HL-60 (cell line): ENCODE results near the gene SERPINE1.

ENCODE experiments used
- DNase-seq, 2 experiments: peaks; one replicate each; pipeline ENCODE4 v3.0.0-alpha.2; 2010 to 2020; ENCODE audit warnings: low read depth in 1 of 2, low spot score in 1 of 2
- H3K27ac ChIP-seq: fragments of 250-450 bp; sonication (Bioruptor Pico); replicated peaks from 2 replicates; pipeline ENCODE4 v1.5.1; 2020; ENCODE audit warnings: mild to moderate bottlenecking, moderate library complexity
- H3K27me3 ChIP-seq: fragments of 250-450 bp; sonication (Bioruptor Pico); 2 replicates; pipeline ENCODE4 v1.5.1; 2021; ENCODE audit warnings: mild to moderate bottlenecking, moderate library complexity; ENCODE audit not compliant: insufficient read depth, poor library complexity, severe bottlenecking
- H3K4me3 ChIP-seq: replicated peaks from 2 replicates; pipeline ENCODE4 v1.5.1; 2011; ENCODE audit warnings: mild to moderate bottlenecking, control low read depth, low read length; ENCODE audit not compliant: insufficient read depth
- CTCF ChIP-seq: IDR thresholded peaks from one replicate; pipeline ENCODE4 v1.5.1; 2011; ENCODE audit warnings: low read length, control low read depth, inconsistent platforms; ENCODE audit not compliant: insufficient read depth
- GABPA ChIP-seq: IDR thresholded peaks from 2 replicates; pipeline ENCODE4 v1.6.1; 2012; ENCODE audit warnings: low read depth
- POLR2AphosphoS5 ChIP-seq: IDR thresholded peaks from 2 replicates; pipeline ENCODE4 v1.6.1; 2012; ENCODE audit warnings: low read depth
- REST ChIP-seq: IDR thresholded peaks from 2 replicates; pipeline ENCODE4 v1.6.1; 2012; ENCODE audit warnings: low read depth; ENCODE audit not compliant: insufficient replicate concordance
- SPI1 ChIP-seq: IDR thresholded peaks from 2 replicates; pipeline ENCODE4 v1.6.1; 2012; ENCODE audit warnings: low read depth, mild to moderate bottlenecking, borderline replicate concordance

The SERPINE1 gene

GRCh38 chr7:101156866-101157589 is 30.1 kb downstream of the SERPINE1 start:
- Histone ChIP-seq H3K27ac (no peak overlapping the region), H3K4me3 (no peak overlapping the region), H3K27me3 (no peaks in the 10 kb centered on the region)
- no peak for TF ChIP-seq REST
- no peak for TF ChIP-seq POLR2AphosphoS5
- TF ChIP-seq CTCF: no peak
- TF ChIP-seq SPI1: no peak
- no peak for TF ChIP-seq GABPA
- DNase-seq: no peak

DNA sequence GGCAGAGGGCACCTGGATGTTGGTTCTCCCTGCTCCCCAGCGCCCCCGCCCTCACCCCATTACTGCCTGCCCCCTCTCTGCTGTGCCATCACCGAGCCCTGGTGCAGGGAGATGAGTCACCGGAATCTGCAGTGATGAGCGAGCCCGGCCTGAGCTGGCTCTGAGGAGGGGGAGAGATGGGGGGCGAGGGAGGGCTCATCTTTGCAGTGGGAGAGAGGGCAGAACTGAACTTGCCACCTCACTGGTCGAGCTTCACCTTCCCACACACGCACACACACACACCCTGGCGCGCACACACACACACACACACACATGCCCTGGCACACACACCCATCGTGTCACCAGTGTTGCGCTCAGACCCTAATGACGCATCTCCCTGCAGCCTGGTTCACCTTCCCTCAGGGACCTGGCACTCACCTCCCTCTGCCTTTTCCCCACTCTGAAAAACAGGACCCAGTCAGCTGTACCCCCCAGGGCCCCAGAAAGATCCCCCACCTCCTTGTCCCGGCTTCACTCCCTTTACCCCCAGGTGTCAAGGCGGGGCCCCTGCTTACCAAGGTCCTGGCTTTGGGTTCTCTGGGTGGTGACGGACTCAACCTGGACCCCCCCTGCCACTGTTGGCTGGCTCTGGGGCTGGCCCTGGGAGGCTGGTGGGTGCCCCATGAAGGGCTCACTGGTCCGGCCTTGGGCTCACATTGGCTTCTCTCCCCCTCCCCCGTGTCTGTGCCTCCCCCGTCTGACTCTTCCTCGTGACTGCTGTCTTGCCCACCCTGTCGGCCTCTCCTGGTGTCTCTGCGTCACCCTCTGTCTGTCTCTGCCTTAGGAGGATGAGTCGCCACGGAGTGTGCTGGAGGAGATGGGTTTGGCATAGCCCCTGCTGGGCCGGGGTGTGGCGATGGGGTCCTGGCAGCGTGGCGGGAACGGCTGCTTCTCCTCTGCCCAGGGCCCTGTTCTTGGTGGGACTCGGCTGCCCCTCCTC is 33.1 kb downstream of the SERPINE1 start:
- Histone ChIP-seq H3K27ac (no peak overlapping the region), H3K4me3 (no peak overlapping the region)
- no peak for DNase-seq

More for the DNA sequence above, 33.1 kb downstream of the SERPINE1 start:
- peaks cover 14% of the 10 kb centered on the region for H3K27me3 ChIP-seq
- TF ChIP-seq POLR2AphosphoS5 (no peak), REST (no peak), GABPA (no peak), CTCF (no peak), SPI1 (no peak)
